Prostate gland (tissue), 2 donors: ENCODE data around the gene HNRNPAB. TPM values are rescaled to one million over a fixed set of nuclear protein-coding genes. Genes with fewer than 3 reads are reported as not detected.

ENCODE experiments used
- DNase-seq: peaks from one replicate; pipeline ENCODE4 v3.0.0-alpha.2; 2019; ENCODE audit warnings: low spot score
- H3K27ac ChIP-seq, 2 donors: fragments of 200-600 bp; sonication (generic); 2 replicates each; pipeline ENCODE4 v1.5.1; 2017 to 2019
- H3K27me3 ChIP-seq: fragments of 200-600 bp; sonication (generic); replicated peaks from 2 replicates; pipeline ENCODE4 v1.5.1; 2019; ENCODE audit not compliant: insufficient read depth
- H3K36me3 ChIP-seq, 2 donors: fragments of 200-600 bp; sonication (generic); 1 replicate in 1 of 2; 2 replicates in 1 of 2; pipeline versions ENCODE4 v1.5.1 to v1.8.1; 2017 to 2019
- H3K4me1 ChIP-seq: fragments of 200-600 bp; sonication (generic); replicated peaks from 2 replicates; pipeline ENCODE4 v1.5.1; 2019
- H3K4me3 ChIP-seq, 2 donors: fragments of 200-600 bp; sonication (generic); 2 replicates each; pipeline ENCODE4 v1.5.1; 2017 to 2019
- H3K9me3 ChIP-seq: fragments of 200-600 bp; sonication (generic); 2 replicates; pipeline ENCODE4 v1.5.1; 2017
- CTCF ChIP-seq, 4 experiments: fragments of 200-600 bp in 2 of 4; fragments of 450-650 bp in 2 of 4; sonication (generic) in 2 of 4; IDR thresholded peaks; 1 replicate in 3 of 4; 2 replicates in 1 of 4; pipeline ENCODE4 v1.5.1; 2016 to 2019; ENCODE audit warnings: antibody characterized with exemption in 4 of 4, mild to moderate bottlenecking in 2 of 4, moderate library complexity in 2 of 4
- POLR2A ChIP-seq: fragments of 450-650 bp; IDR thresholded peaks from one replicate; pipeline ENCODE4 v1.6.1; 2016; ENCODE audit warnings: antibody characterized with exemption, mild to moderate bottlenecking
- POLR2AphosphoS5 ChIP-seq: sonication (generic); formaldehyde crosslinking; IDR thresholded peaks from one replicate; pipeline ENCODE4 v1.6.1; 2017; ENCODE audit warnings: antibody characterized with exemption
- WGBS: methylation state at CpG from one replicate; pipeline ENCODE4 v1.1.5; 2018; 5-methylcytosine and 5-hydroxymethylcytosine counted together
- intact Hi-C: fragments of 100-400 bp; cut with DNase I; formaldehyde crosslinking; loops from one replicate; pipeline ENCODE4 v1.14.2; 2022
- total RNA-seq, 2 donors: library from RNA; depleted of rRNA; stranded (reverse); fragments of >200 nt; gene quantifications; one replicate each; pipeline ENCODE4 v1.1.0, GENCODE V29; 2016

HNRNPAB gene
- total RNA-seq, 2 donors from 2014 or later = 73.1 to 104 TPM

DNA sequence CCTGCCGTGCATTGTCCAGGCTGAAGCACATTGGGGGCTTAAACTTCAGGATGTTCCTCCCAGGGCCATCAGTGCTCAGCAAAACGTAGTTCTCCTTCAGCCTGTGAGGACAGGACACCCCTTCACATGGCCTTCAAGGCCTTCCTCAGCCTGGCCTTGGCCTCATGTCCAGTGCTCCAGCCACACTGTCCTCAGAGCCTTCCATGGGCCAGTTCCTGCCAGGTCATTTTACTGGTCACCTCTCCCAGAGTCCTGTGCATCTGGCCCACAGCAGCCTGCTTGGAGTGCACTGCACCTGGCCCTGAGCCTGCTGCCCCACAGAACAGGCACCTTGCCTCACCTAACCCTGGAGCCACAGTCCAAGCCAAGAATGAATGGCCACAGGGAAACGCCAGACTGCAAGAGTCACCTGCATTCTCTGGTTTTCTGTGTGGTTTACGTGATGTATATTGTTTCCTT, 8.7 kb downstream of the HNRNPAB start:
- Histone ChIP-seq H3K9me3 (no peaks in the 10 kb centered on the region), H3K27ac (no peak overlapping the region), H3K4me3 (no peak overlapping the region), H3K4me1 (no peaks in the 10 kb centered on the region), H3K27me3 (no peaks in the 10 kb centered on the region), H3K36me3 (peaks cover 32 to 33% of the 10 kb centered on the region in 2 donors)
- intact Hi-C loops = no loop called here
- 63% methylated on average over 4 of the region's 4 CpGs for WGBS
- no peak for DNase-seq
- TF ChIP-seq CTCF (IDR thresholded peaks at IDR 0.05) (no peak), POLR2AphosphoS5 (no peak), POLR2A (no peak)

- no peak for TF ChIP-seq CTCF (IDR thresholded peaks at IDR 0.05)
- TF ChIP-seq POLR2AphosphoS5 = no peak
- TF ChIP-seq POLR2A = no peak
- Histone ChIP-seq H3K9me3 (no peaks in the 10 kb centered on the region), H3K4me3 (no peak overlapping the region), H3K4me1 (no peaks in the 10 kb centered on the region), H3K36me3 (peaks cover 32 to 33% of the 10 kb centered on the region in 2 donors), H3K27me3 (no peaks in the 10 kb centered on the region), H3K27ac (no peak overlapping the region)
- WGBS = 70% methylated on average over 8 of the region's 8 CpGs
- intact Hi-C loops = no loop called here
- no peak for DNase-seq
Measured at GRCh38 chr5:178213748-178214151, 9.4 kb downstream of the HNRNPAB start.

- Histone ChIP-seq H3K4me3 (no peak overlapping the region), H3K9me3 (no peaks in the 10 kb centered on the region), H3K27me3 (no peaks in the 10 kb centered on the region), H3K27ac (no peak overlapping the region), H3K4me1 (no peaks in the 10 kb centered on the region), H3K36me3 (peaks cover 28 to 33% of the 10 kb centered on the region in 2 donors)
- intact Hi-C loops = no loop called here
- no peak for TF ChIP-seq POLR2AphosphoS5
- 94% methylated on average over 6 of the region's 6 CpGs for WGBS
- no peak for DNase-seq
Measured at GRCh38 chr5:178214160-178214803, 9.9 kb downstream of the HNRNPAB start.

DNA sequence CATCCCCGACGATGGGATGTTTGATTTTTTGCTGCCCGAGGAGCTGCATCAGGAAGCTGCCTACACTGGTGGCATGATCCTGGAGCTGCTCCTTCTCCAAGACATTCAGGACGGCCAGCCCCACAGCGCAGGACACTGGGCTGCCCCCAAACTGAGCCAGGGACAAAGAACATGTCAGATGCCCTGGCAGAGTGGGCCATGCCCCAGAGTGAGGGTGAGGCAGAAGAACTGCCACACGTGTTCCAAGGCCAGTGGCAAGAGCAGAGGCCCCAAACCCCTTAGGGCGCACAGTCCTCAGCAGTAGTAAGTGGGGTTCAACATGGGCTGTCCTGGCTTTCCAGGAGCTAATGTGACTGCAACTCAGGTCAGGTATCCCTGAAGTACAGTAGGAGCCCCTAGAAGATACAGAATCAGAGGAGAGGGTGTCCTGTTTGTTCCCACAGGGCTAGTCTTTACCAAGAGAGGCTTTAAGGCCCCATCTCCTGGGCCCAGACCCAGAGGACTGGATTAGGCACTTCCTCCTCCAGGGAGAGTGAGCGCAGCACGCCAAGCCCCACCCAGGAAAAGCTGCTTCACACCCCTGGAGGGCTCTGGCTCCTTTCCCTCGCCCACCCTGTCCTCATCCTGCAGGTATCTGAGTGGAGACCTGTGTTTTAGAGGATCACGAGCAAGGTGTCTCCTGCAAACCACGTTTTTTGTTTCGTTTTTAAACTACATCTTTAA, 11.1 kb downstream of the HNRNPAB start:
- H3K27ac ChIP-seq = no peak overlapping the region
- DNase-seq = no peak
- peaks cover 16 to 22% of the 10 kb centered on the region in 2 donors for H3K36me3 ChIP-seq
- intact Hi-C loops = no loop called here
- WGBS = 68% methylated on average over 13 of the region's 13 CpGs
- no peak overlapping the region for H3K4me3 ChIP-seq
- no peak for TF ChIP-seq CTCF (IDR thresholded peaks at IDR 0.05)
- no peak for TF ChIP-seq POLR2AphosphoS5
- TF ChIP-seq POLR2A = no peak
- no peaks in the 10 kb centered on the region for H3K9me3 ChIP-seq
- H3K4me1 ChIP-seq = no peaks in the 10 kb centered on the region
- H3K27me3 ChIP-seq = no peaks in the 10 kb centered on the region

DNA sequence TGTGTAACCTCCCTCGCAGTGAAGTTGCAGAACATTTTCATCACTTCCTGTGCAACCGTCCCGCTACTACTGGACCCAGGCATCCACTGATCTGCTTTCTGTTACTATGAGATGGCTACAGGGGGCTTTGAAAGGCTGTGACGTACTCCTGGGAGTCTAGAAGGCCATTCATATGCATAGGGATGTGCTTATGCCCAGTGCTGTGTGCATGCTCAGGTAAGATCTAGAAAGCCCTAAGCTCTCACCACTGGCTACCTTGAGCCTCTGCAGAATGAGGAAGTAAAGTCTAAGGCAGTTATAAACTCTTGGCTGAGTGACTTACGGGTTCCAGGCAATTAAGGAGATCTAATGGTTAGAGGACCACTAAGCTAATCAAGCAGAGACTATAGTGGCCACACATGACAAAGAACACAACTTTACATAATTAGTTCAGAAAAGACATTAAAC, 11.8 kb downstream of the HNRNPAB start:
- H3K27me3 ChIP-seq = no peaks in the 10 kb centered on the region
- WGBS = 86% methylated on average over 5 of the region's 5 CpGs
- DNase-seq = no peak
- H3K4me3 ChIP-seq = no peak overlapping the region
- no peaks in the 10 kb centered on the region for H3K9me3 ChIP-seq
- TF ChIP-seq CTCF (IDR thresholded peaks at IDR 0.05) (no peak), POLR2A (no peak), POLR2AphosphoS5 (no peak)
- H3K27ac ChIP-seq = no peak overlapping the region
- H3K36me3 ChIP-seq = peaks cover 9 to 16% of the 10 kb centered on the region in 2 donors
- no peaks in the 10 kb centered on the region for H3K4me1 ChIP-seq
- intact Hi-C loops = no loop called here
